Measurements from ENCODE around the gene FSTL5.

GRCh38 chr4:161350946-161351345 lies 812.9 kb downstream of the FSTL5 start:
- TF ChIP-seq CTCF (IDR thresholded peaks at IDR 0.05; ENCODE audit: extremely low read depth in 1 of 2, insufficient read depth in 1 of 2, low read depth in 1 of 2, low read length in 2 of 2) (no peak), POLR2AphosphoS5 (IDR thresholded peaks at IDR 0.05; ENCODE audit: insufficient read depth, low read depth, low read length) (no peak), POLR2A (IDR thresholded peaks at IDR 0.05; ENCODE audit: low read depth, low read length) (no peak), EZH2 (IDR thresholded peaks at IDR 0.05; ENCODE audit: borderline replicate concordance, low read depth, low read length, severe bottlenecking) (no peak), MAX (IDR thresholded peaks at IDR 0.05; ENCODE audit: insufficient read depth, insufficient read length) (no peak), FOS (IDR thresholded peaks at IDR 0.05; ENCODE audit: borderline replicate concordance, insufficient read depth, low read length) (no peak), JUN (IDR thresholded peaks at IDR 0.05; ENCODE audit: borderline replicate concordance, insufficient read depth, insufficient read length, low read depth) (no peak)

All from endothelial cell of umbilical vein (primary cell).